ENCODE measurements around the gene UBASH3A.

The UBASH3A gene

DNA sequence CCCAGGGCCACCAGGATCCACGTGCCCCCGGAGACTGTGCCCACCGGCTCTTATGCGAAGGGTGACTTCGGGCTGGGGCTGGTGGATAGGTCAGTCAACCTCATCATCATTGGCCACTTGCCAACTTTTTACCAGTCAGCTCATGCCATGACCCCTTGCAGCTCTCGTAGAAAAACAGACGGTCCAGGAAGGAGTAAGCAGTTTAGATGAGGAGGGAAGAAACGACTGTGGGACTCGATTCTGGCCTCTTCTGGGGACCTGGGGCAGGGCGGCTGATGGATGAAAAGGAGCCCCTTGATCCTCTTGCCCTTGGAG lies 41.0 kb downstream of the UBASH3A start:
- TF ChIP-seq, protein P1, sequence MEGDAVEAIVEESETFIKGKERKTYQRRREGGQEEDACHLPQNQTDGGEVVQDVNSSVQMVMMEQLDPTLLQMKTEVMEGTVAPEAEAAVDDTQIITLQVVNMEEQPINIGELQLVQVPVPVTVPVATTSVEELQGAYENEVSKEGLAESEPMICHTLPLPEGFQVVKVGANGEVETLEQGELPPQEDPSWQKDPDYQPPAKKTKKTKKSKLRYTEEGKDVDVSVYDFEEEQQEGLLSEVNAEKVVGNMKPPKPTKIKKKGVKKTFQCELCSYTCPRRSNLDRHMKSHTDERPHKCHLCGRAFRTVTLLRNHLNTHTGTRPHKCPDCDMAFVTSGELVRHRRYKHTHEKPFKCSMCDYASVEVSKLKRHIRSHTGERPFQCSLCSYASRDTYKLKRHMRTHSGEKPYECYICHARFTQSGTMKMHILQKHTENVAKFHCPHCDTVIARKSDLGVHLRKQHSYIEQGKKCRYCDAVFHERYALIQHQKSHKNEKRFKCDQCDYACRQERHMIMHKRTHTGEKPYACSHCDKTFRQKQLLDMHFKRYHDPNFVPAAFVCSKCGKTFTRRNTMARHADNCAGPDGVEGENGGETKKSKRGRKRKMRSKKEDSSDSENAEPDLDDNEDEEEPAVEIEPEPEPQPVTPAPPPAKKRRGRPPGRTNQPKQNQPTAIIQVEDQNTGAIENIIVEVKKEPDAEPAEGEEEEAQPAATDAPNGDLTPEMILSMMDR (IDR thresholded peaks at IDR 0.05; ENCODE audit: borderline replicate concordance, control extremely low read depth, extremely low read depth, insufficient read depth, missing control alignments), result no peak

DNA sequence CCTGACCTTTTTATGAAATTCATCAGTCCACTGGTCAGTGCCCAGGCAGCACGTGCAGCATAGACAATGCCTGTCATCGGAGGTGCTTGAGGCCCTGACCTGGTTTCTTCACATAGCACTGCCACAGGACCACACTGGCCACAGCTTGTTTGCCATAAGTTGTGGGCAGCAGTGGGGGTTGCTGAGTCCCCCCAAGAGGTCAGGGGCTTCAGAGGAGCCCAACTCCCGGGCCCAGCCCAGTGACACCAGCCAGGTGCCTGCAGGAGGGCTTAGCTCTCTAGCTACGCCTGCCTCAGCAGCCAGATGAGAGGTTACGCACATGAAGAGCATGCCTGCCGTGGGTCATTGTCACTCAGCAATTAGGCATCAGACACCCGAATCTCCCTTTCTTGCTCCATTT lies 41.6 kb downstream of the UBASH3A start:
- no peak for DNase-seq (ENCODE audit: low spot score)
- TF ChIP-seq, protein P1 (IDR thresholded peaks at IDR 0.05; ENCODE audit: borderline replicate concordance, control extremely low read depth, extremely low read depth, insufficient read depth, missing control alignments), result no peak
- in situ Hi-C loops (cut with MboI; ENCODE audit: low sequenced_read_pairs, unreplicated experiment), result loop anchor here (10.0 kb wide), 1 partner anchor 291 kb away; no protein-coding TSS in a partner anchor

More for the DNA sequence above, 41.0 kb downstream of the UBASH3A start:
- in situ Hi-C loops (cut with MboI; ENCODE audit: low sequenced_read_pairs, unreplicated experiment), result loop anchor here (10.0 kb wide), 1 partner anchor 290 kb away; no protein-coding TSS in a partner anchor
- DNase-seq (ENCODE audit: low spot score), result no peak

DNA sequence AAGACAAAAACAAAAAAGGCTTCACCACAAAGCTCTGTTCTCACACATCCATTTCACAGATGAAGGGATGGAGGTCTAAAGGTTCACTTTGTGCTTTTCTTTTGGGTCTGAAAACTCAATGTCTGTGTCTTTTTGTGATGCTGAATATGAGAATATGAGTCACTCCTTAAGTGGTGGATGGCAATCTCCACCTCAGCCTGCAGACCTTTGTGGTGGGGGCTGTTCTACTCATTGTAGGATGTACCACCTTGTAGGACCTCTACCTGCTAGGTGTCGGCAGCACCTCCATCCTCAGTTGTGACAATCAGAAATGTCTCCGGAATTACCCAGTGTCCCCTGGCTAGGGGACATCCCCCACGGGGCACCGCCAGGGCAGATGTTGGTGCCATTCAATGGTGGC lies 42.8 kb downstream of the UBASH3A start:
- TF ChIP-seq, protein P1 (IDR thresholded peaks at IDR 0.05; ENCODE audit: borderline replicate concordance, control extremely low read depth, extremely low read depth, insufficient read depth, missing control alignments), result no peak
- in situ Hi-C loops (cut with MboI; ENCODE audit: low sequenced_read_pairs, unreplicated experiment), result loop anchor here (10.0 kb wide), 1 partner anchor 292 kb away; no protein-coding TSS in a partner anchor
- no peak for DNase-seq (ENCODE audit: low spot score)

DNA sequence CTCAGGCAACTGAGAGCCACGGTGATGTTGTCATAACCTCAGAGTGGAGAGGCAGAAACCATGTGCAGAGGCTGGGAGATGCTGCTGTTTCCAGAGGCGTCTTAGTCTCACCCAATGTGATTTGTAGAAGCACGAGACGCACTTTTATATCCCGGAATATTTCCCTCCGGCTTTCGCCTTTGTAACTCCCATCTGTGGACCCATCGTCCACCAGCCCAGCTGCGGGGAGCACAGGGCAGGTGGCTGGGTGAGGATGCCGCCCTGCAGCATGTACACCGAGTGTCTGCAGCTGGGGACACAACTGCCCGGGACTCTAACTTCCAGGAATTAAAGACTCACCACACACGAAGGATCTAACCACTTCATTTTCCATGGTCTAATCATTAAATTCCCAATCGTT lies 43.5 kb downstream of the UBASH3A start:
- TF ChIP-seq, protein P1 (IDR thresholded peaks at IDR 0.05; ENCODE audit: borderline replicate concordance, control extremely low read depth, extremely low read depth, insufficient read depth, missing control alignments), result no peak
- in situ Hi-C loops (cut with MboI; ENCODE audit: low sequenced_read_pairs, unreplicated experiment), result loop anchor here (10.0 kb wide), 1 partner anchor 292 kb away; no protein-coding TSS in a partner anchor
- no peak for DNase-seq (ENCODE audit: low spot score)

DNA sequence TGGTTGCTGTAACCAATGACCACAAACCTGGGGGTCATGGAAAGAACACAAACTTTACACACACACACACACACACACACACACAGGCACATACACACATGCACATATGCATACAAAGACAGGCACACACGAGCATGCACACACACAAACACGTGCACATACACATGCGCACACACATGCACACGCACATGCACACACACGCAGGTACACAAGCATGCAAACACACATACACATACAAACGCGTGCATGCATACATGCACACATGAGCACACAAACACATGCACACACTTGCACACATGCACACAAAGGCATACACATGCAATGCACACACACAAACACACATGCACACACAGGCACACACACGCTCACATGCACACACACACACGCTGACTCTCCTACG lies 44.0 kb downstream of the UBASH3A start:
- in situ Hi-C loops (cut with MboI; ENCODE audit: low sequenced_read_pairs, unreplicated experiment), result loop anchor here (10.0 kb wide), 1 partner anchor 293 kb away; no protein-coding TSS in a partner anchor
- TF ChIP-seq, protein P1 (IDR thresholded peaks at IDR 0.05; ENCODE audit: borderline replicate concordance, control extremely low read depth, extremely low read depth, insufficient read depth, missing control alignments), result no peak
- DNase-seq (ENCODE audit: low spot score), result no peak

DNA sequence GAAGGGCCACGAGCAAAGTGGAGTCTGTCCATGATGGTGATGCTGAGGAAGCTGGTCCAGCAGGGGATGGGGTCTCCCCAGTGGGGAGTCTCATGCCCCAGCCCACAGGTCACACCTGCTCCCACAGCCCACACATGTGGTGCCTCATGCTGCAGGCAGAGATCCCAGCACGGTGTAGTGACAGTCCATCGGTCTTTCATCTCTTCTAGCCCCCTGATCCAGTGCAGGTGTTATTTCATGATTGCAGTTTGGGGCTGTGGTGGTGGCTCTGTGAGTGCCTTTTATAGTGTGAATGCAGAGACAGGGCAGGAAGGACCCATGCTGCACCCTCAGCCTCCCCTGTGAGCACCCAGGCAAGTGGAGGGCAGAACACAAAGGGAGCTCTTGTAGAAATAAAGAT lies 45.0 kb downstream of the UBASH3A start:
- in situ Hi-C loops (cut with MboI; ENCODE audit: low sequenced_read_pairs, unreplicated experiment), result loop anchor here (10.0 kb wide), 1 partner anchor 294 kb away; no protein-coding TSS in a partner anchor
- DNase-seq (ENCODE audit: low spot score), result no peak
- TF ChIP-seq, protein P1 (IDR thresholded peaks at IDR 0.05; ENCODE audit: borderline replicate concordance, control extremely low read depth, extremely low read depth, insufficient read depth, missing control alignments), result no peak

Measured in GM13976 (cell line).